GM20431 (cell line): ENCODE data around the gene RANBP10.

Experiments
- in situ Hi-C: fragments of 300-500 bp; cut with MseI, MboI; formaldehyde crosslinking; loops from one replicate; pipeline ENCODE4 v1.15.0; 2020; ENCODE audit warnings: low sequenced_read_pairs; ENCODE audit not compliant: unreplicated experiment

The RANBP10 gene

DNA sequence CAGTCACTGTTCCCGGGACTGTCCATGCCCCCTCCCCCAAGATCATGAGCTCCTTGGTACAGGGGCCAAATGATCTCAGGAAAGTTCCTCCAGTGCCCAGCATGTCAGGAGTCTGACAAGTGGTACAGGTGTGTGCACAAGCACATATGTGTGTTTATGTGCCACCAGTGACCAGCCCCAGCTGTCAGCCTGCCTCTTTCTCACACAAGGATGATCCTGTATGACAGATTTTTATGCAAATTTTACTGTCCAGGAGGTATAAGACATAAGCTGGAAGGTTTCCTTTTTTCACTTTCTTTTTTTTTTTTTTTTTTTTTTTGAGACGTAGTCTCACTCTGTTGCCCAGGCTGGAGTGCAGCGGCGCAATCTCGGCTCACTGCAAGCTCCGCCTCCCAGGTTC lies 55.9 kb downstream of the RANBP10 start:
- in situ Hi-C loops: no loop called here

DNA sequence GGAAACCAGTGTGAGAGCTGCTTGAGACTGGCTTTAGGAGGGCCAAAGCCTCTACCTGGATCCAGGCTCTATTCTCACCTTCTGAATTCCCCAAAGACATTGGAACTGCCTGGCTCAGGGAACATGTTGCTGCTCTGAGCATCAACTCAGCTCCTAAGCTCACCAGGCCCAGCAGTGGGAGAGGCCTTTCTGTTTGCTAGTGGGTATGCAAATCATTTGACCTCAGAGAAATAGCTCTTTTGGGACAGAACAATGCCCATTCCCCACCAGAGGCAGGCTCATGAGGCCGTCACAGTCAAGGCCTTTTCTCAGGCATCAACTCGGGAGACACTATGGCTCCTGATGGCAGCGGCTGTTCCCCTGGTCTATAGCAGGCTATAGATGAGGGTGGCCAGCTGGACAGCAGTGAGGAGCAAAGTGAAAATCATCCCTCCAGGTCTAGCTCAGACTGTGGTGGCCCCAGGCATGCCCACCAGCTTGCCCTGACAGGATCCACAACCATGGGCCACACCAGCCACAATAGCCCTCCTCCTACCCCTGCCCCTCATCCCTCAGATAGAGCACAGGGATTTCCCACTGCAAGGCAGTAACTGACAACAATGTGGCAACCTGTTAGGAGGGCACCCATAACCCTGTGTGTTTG lies 56.8 kb downstream of the RANBP10 start:
- in situ Hi-C loops: no loop called here

GRCh38 chr16:67748834-67749233 lies 57.5 kb downstream of the RANBP10 start:
- in situ Hi-C loops: no loop called here

GRCh38 chr16:67746846-67747245 lies 59.5 kb downstream of the RANBP10 start:
- in situ Hi-C loops: no loop called here

GRCh38 chr16:67741118-67741517 lies 65.2 kb downstream of the RANBP10 start:
- in situ Hi-C loops: no loop called here

- in situ Hi-C loops: no loop called here
Observed at GRCh38 chr16:67740391-67740790, 66.0 kb downstream of the RANBP10 start.

- in situ Hi-C loops: no loop called here
Observed at GRCh38 chr16:67736858-67737257, 69.5 kb downstream of the RANBP10 start.

GRCh38 chr16:67734731-67735201 lies 71.6 kb downstream of the RANBP10 start:
- in situ Hi-C loops: no loop called here

GRCh38 chr16:67733734-67734470 lies 72.5 kb downstream of the RANBP10 start:
- in situ Hi-C loops: no loop called here

DNA sequence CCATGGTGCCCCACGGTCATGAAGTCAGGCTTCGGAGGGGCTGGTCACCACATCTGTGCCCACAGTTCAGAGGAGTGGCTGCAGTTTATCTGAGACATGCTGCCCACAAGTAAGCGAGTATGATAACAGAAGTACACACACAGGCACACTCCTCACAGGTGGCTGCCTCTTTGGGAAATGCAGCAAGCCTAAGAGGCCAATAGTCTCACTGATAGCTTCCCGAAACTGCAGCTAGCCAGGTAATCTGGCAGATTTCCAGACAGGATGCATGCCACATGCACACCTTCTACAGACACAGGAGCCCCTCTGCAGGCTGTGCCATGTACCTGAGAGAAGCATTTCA lies 74.6 kb downstream of the RANBP10 start:
- in situ Hi-C loops: no loop called here

DNA sequence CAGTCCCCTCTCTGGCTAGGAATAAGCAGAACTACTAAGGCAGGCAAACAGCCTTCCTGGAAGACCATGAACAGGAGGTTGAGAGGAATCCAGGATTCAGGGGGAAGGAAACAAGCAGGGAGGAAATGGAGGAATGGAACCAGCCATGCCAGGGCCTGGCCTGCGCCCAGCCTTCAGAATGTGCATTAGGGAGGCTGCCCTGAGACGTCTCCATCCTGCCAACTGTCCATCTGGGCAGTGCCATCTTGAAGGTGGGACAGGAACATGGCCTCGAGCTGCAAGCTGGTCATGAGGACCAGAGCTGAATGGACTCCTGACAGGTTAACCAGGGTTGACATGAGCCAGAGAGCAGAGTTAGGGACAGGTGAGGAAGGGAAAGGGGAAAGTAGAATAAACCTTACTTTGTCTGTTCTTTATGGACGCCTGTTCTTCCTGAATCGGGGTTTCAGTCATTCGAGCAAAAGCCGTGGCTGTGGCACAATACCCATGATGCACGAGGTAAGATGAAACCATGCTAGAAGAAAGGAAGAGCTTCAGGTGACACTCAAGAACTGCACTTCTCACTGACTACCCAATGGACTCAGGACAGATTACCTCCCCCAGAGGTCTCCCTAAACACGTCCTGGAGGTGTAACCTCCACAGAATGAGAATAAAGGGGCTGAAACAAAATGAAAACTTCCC lies 75.1 kb downstream of the RANBP10 start:
- in situ Hi-C loops: no loop called here

- in situ Hi-C loops: no loop called here
Observed at GRCh38 chr16:67730326-67730725, 76.0 kb downstream of the RANBP10 start.

- in situ Hi-C loops: no loop called here
Observed at GRCh38 chr16:67729636-67730248, 76.6 kb downstream of the RANBP10 start.

DNA sequence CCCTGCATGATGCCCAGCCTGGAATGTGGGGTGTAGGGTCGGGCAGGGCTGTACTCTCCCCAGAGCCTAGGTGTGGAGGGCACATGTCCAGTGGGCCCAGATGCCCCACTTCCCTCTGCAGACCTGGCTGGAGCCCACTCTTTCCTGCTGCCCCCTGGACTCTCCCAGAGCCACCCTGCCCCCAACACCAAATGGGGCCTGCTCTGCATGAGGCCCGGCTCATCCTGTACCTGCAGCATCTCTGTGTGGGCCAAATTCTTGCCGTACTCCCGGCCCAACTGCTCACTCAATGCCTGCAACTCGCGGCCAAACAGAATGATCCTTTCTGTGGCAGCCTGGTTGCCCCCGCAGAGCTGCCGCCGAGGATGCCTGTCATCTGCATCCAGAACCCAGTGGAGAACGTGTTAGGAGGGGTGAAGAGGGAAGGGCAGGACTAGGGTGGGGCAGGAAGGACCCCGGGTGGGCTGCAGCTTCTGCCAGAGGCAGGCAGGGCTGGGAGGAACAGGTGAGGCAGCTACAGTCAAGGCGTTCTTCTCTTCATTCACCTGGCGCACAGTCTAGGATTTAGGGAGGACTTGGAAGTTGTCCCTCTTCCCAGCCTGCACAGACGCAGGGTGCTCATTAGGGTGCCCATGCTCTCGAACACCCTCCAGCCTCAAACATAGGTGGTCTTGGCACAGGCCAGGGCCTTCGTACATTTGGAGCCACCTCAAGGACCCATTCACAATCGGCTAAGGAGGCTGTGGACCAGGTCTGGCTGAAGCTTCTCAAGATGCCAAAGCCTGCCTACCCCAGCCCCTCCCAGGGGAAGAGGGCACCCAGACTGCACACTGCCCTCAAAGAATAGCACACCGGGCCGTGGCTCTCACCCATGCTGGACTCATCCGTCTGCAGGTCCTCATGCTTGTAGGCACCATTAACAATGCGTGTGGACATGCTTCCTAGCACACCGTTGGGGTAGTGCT lies 78.6 kb downstream of the RANBP10 start:
- in situ Hi-C loops: no loop called here

- in situ Hi-C loops: no loop called here
Observed at GRCh38 chr16:67726106-67727034, 80.0 kb downstream of the RANBP10 start.

- in situ Hi-C loops: no loop called here
Observed at GRCh38 chr16:67723911-67724305, 82.5 kb downstream of the RANBP10 start.

DNA sequence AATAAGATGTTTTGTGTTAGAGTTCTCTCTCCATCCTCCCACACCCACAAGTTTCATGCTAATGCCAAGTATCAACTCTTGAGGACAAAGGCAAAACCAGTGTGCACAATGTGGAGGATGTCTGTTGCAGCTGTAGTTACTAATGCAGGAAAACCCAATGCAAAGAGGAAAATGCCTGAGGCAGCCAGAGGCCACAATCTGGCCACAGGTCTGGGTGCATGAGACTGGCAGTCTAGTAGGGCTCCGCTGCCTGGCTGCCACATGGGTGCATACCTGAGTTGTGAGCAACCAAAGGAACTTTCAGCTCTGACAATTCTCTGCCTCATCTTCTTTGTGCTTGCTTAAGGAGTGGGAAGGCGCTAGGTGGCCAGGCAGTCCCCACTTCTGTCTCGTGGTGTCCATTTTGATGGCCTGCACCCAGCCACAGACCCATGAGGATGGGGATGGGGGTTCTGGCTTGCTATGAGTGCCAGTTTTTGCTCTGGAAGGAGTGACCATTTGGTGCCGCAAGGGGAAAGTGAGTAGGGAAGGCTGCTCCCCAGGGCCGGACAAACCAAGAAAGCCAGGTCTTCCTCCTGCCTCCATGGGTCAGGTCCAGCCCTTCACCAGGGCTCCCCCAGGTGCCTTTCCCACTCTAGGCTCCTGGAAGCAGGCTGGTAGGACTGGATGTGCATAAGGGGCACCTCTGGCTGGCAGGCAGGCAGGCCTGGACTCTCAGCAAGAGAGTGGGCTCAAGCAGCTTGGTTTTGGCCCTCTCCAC lies 83.0 kb downstream of the RANBP10 start:
- in situ Hi-C loops: no loop called here

- in situ Hi-C loops: no loop called here
Observed at GRCh38 chr16:67720236-67720635, 86.1 kb downstream of the RANBP10 start.
